Adrenal gland (tissue), 5 donors: ENCODE measurements around the gene PLCB1.

Source experiments
- CTCF ChIP-seq, 6 experiments: fragments of 450-650 bp in 4 of 6; fragments of 200-600 bp in 2 of 6; sonication (generic) in 1 of 6; IDR thresholded peaks; 1 replicate in 5 of 6; 2 replicates in 1 of 6; pipeline versions ENCODE4 v1.5.1 to v1.8.0; 2016 to 2021; ENCODE audit warnings: antibody characterized with exemption in 6 of 6, mild to moderate bottlenecking in 2 of 6, moderate library complexity in 1 of 6
- POLR2A ChIP-seq, 2 donors: fragments of 450-650 bp; IDR thresholded peaks; one replicate each; pipeline ENCODE4 v1.6.1; 2017; ENCODE audit warnings: antibody characterized with exemption in 2 of 2, mild to moderate bottlenecking in 2 of 2, moderate library complexity in 1 of 2
- donor health status: DM: no; HTN: no; CAD: no.

DNA sequence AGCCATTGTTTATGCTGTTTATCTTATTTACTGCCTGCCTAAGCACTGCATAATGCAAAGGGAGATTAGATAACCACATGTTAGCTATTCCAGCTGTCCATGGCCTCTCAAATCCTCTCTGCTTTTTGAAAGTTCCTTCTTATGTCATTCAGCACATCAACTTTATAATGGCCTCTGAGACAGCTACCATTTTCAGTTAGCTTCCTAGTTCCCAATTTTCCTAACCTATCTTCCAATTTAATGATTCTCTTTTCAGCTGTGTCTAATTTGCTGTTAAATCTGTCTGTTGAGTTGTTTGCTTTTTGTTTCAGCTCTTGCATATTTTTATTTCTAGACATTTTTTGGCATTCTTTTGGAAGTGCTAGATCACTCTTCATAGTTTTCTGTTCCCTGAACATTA lies 763.4 kb downstream of the PLCB1 start:
- TF ChIP-seq CTCF (IDR thresholded peaks at IDR 0.05): no peak
- no peak for TF ChIP-seq POLR2A (IDR thresholded peaks at IDR 0.05)
